Smooth muscle cell (in vitro differentiated cells): ENCODE measurements around the gene CHCHD3. TPM values are rescaled to one million over a fixed set of nuclear protein-coding genes. Genes with fewer than 3 reads are reported as not detected.
A peak's percentile ranks its signal among the peaks of the same experiment; 100 is the strongest.

Source experiments
- DNase-seq: peaks from one replicate; lab custom pipeline; 2025; ENCODE audit not compliant: unreplicated experiment; lab: John Stamatoyannopoulos, UW
- H2AFZ ChIP-seq: fragments of 200-600 bp; sonication (generic); 2 replicates; pipeline ENCODE4 v1.6.0; 2016; ENCODE audit warnings: antibody characterized with exemption, low read depth, mild to moderate bottlenecking
- H3F3A ChIP-seq: fragments of 200-600 bp; sonication (generic); 2 replicates; pipeline ENCODE4 v1.6.0; 2017; ENCODE audit warnings: antibody characterized with exemption, low read depth
- H3K27ac ChIP-seq: fragments of 200-600 bp; sonication (generic); 2 replicates; pipeline ENCODE4 v1.5.1; 2016; ENCODE audit warnings: low read depth, mild to moderate bottlenecking
- H3K27me3 ChIP-seq: fragments of 200-600 bp; sonication (generic); 2 replicates; pipeline ENCODE4 v1.6.1; 2016; ENCODE audit warnings: low read depth, mild to moderate bottlenecking
- H3K36me3 ChIP-seq: fragments of 200-600 bp; sonication (generic); 2 replicates; pipeline ENCODE4 v1.5.1; 2016; ENCODE audit warnings: low read depth
- H3K4me1 ChIP-seq: fragments of 200-600 bp; sonication (generic); 2 replicates; pipeline ENCODE4 v1.5.1; 2016; ENCODE audit warnings: low read depth
- H3K4me2 ChIP-seq: fragments of 200-600 bp; sonication (generic); 2 replicates; pipeline ENCODE4 v1.6.0; 2016; ENCODE audit warnings: mild to moderate bottlenecking
- H3K4me3 ChIP-seq: fragments of 200-600 bp; sonication (generic); 2 replicates; pipeline ENCODE4 v1.5.1; 2016; ENCODE audit warnings: mild to moderate bottlenecking
- H3K79me2 ChIP-seq: fragments of 200-600 bp; sonication (generic); 2 replicates; pipeline ENCODE4 v1.6.0; 2016; ENCODE audit warnings: low read depth, mild to moderate bottlenecking
- H3K9ac ChIP-seq: fragments of 200-600 bp; sonication (generic); 2 replicates; pipeline ENCODE4 v1.6.0; 2016; ENCODE audit warnings: low read depth
- H3K9me3 ChIP-seq: fragments of 200-600 bp; sonication (generic); replicated peaks from 2 replicates; pipeline ENCODE4 v1.5.1; 2016; ENCODE audit warnings: low read depth
- H4K20me1 ChIP-seq: fragments of 200-600 bp; sonication (generic); 2 replicates; pipeline ENCODE4 v1.6.0; 2016; ENCODE audit warnings: low read depth
- WGBS: methylation state at CpG from one replicate; pipeline ENCODE4 v1.1.7; 2016; ENCODE audit warnings: low lambda C conversion rate; 5-methylcytosine and 5-hydroxymethylcytosine counted together
- polyA plus RNA-seq: library from polyadenylated mRNA; unstranded; fragments of >200 nt; fragmentation: Nextera tagmentation; extraction: Ambion mirVana; gene quantifications from 2 replicates; pipeline ENCODE4 v1.2.1, GENCODE V29; 2016
- total RNA-seq: library from RNA; depleted of rRNA; stranded (reverse); fragments of >200 nt; gene quantifications from 2 replicates; pipeline ENCODE4 v1.2.3, GENCODE V29; 2014
- TF ChIP-seq, protein P1 (sequence below): fragments of 200-600 bp; sonication (generic); IDR thresholded peaks from 2 replicates; pipeline ENCODE4 v1.5.1; 2017; ENCODE audit warnings: borderline replicate concordance, mild to moderate bottlenecking, antibody characterized with exemption; ENCODE audit not compliant: insufficient read depth, poor library complexity, severe bottlenecking

CHCHD3 gene
- total and polyA plus RNA-seq, 2 experiments from 2014 or later, result 49.8 to 59.2 TPM

DNA sequence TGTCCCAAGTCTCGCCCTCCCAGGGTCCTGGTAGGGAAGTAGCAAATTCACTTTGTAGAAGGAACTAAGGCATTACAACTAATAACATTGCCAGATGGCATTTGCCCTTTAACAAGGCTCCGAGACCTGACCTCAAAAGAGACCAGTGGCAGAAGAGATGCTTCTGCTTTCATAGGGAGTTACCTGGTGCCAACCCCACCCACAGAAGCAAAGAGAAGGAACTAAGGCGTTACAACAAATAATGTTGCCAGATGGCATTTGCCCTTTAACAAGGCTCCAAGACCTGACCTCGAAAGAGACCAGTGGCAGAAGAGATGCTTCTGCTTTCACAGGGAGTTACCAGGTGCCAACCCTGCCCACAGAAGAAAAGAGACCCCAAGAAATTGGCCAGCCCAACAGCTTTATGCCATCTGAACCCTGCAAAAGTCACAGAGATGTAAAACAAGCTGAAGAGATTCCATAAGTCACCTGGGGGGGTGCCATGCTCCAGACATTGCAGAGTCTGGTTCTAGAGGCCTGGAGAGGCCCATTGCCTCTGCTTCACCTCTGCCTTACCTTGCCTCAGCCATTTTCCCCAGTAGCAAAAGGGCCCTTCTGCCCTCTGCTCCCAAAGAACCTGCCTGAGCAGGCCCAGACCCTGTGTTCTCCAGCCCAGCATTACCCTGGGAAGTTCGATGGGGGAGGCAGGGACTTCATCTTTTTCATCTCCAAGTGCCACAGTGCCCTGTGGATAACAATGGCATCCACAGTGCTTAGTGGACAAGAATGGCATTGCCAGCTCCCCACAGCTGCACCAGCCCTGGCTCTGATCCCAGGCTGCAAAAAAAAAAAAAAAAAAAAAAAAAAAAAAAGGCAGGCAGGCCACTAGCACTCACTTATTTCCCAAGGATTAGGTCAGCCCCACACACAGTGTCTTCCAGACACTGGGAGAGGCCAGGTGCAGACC lies 326.1 kb downstream of the CHCHD3 start:
- Histone ChIP-seq H3K4me1 (peaks cover 19% of the 10 kb centered on the region), H3K4me2 (no peak overlapping the region), H3K27me3 (no peaks in the 10 kb centered on the region), H4K20me1 (no peaks in the 10 kb centered on the region), H2AFZ (no peak overlapping the region), H3K9ac (no peak overlapping the region), H3K27ac (no peak overlapping the region), H3F3A (no peaks in the 10 kb centered on the region), H3K79me2 (no peaks in the 10 kb centered on the region), H3K4me3 (no peak overlapping the region), H3K36me3 (no peaks in the 10 kb centered on the region), H3K9me3 (no peaks in the 10 kb centered on the region)
- DNase-seq, result no peak
- TF ChIP-seq, protein P1, sequence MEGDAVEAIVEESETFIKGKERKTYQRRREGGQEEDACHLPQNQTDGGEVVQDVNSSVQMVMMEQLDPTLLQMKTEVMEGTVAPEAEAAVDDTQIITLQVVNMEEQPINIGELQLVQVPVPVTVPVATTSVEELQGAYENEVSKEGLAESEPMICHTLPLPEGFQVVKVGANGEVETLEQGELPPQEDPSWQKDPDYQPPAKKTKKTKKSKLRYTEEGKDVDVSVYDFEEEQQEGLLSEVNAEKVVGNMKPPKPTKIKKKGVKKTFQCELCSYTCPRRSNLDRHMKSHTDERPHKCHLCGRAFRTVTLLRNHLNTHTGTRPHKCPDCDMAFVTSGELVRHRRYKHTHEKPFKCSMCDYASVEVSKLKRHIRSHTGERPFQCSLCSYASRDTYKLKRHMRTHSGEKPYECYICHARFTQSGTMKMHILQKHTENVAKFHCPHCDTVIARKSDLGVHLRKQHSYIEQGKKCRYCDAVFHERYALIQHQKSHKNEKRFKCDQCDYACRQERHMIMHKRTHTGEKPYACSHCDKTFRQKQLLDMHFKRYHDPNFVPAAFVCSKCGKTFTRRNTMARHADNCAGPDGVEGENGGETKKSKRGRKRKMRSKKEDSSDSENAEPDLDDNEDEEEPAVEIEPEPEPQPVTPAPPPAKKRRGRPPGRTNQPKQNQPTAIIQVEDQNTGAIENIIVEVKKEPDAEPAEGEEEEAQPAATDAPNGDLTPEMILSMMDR, result no peak
- WGBS, result 94% methylated on average over 5 of the region's 5 CpGs

DNA sequence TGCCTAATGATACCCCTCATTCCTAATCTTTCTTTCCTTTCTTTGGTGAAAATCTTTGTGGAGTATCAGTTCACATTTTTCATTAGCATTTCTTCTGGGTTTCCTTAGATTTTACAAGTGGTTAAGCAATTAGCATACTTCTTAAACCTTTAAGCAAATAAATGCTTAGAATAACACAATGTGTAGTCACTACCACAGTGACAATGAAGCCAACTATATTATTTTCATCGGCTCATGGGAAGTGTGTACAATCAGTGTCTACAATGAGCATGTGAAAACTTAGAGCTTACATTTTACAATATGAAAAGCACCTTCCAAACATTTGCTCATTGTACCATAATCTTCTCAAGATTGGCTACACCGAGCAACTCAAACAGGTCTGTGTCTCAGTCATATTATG lies 329.5 kb downstream of the CHCHD3 start:
- WGBS, result 51% methylated on average over 2 of the region's 2 CpGs
- H3K9ac ChIP-seq, result peak overlapping the region; percentile 70
- no peaks in the 10 kb centered on the region for H3K27me3 ChIP-seq
- no peak for DNase-seq
- H2AFZ ChIP-seq, result no peak overlapping the region
- TF ChIP-seq, protein P1, result no peak
- no peaks in the 10 kb centered on the region for H3K79me2 ChIP-seq
- H3K36me3 ChIP-seq, result no peaks in the 10 kb centered on the region
- peaks cover 19% of the 10 kb centered on the region for H3K4me1 ChIP-seq
- peak overlapping the region; percentile 37 for H3K4me2 ChIP-seq
- H3F3A ChIP-seq, result no peaks in the 10 kb centered on the region
- no peak overlapping the region for H3K4me3 ChIP-seq
- H3K27ac ChIP-seq, result peak overlapping the region; percentile 91
- no peaks in the 10 kb centered on the region for H4K20me1 ChIP-seq
- H3K9me3 ChIP-seq, result no peaks in the 10 kb centered on the region

DNA sequence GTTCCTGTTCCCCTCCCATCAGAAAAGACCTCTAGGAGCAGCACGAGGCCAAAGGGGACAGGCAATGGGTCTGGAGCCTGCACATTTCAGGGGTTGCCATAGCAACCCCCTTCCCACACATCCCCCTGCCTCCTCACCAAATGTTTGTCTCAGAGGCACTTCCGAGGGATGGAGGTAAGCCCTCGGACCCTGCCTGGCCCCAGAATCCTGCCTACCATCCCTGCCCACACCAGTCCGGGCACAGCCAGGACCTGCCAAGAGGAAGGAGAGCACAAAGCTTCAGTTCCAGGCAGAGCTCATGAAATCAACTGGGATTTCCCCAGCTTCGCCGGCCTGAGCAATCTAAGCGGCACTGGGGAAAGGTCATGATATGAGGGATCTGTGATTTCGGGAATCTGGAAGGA lies 330.6 kb downstream of the CHCHD3 start:
- Histone ChIP-seq H3K9ac (peak overlapping the region; percentile 70), H3F3A (no peaks in the 10 kb centered on the region), H4K20me1 (no peaks in the 10 kb centered on the region), H3K79me2 (no peaks in the 10 kb centered on the region), H3K4me1 (peaks cover 19% of the 10 kb centered on the region), H3K27me3 (no peaks in the 10 kb centered on the region), H3K4me3 (no peak overlapping the region), H3K9me3 (no peaks in the 10 kb centered on the region), H3K4me2 (peak overlapping the region; percentile 73), H3K27ac (peak overlapping the region; percentile 91), H3K36me3 (no peaks in the 10 kb centered on the region), H2AFZ (no peak overlapping the region)
- DNase-seq, result no peak
- TF ChIP-seq, protein P1, result no peak
- 22% methylated on average over 8 of the region's 8 CpGs for WGBS
